GM21360 (cell line): ENCODE data around the gene ZNF853.
"Not testable (repeated sequence)": the region's sequence is repeated elsewhere in the genome, so short reads cannot be mapped to it uniquely, and the experiment has no call there.

Source experiments
- ATAC-seq: cut with Tn5 transposase; IDR thresholded peaks from one replicate; pipeline ENCODE4 v1.9.1; 2021; ENCODE audit warnings: mild to moderate bottlenecking, moderate library complexity; ENCODE audit not compliant: unreplicated experiment

Gene ZNF853

GRCh38 chr7:6614953-6615722, at the start of gene ZNF853:
ZNF853 (plus strand) TSS chr7:6615610; CDS start chr7:6616175, 565 bp downstream.
- no peak for ATAC-seq

GRCh38 chr7:6565655-6566054, 49.8 kb upstream of the ZNF853 start:
- no peak for ATAC-seq

- ATAC-seq = no peak
Measured at GRCh38 chr7:6567886-6568285, 47.5 kb upstream of the ZNF853 start.

GRCh38 chr7:6571160-6571779, 44.1 kb upstream of the ZNF853 start:
- no peak for ATAC-seq

- ATAC-seq = no peak
Measured at GRCh38 chr7:6575281-6576023, 40.0 kb upstream of the ZNF853 start.

- no peak for ATAC-seq
Measured at GRCh38 chr7:6576024-6576866, 39.2 kb upstream of the ZNF853 start.

GRCh38 chr7:6576867-6577368, 38.5 kb upstream of the ZNF853 start:
- ATAC-seq = not testable (repeated sequence)

- peak; percentile 95 for ATAC-seq
Measured at GRCh38 chr7:6577369-6578113, 37.9 kb upstream of the ZNF853 start, which contains the start of gene ZDHHC4. ZDHHC4 (plus strand) TSS chr7:6577454; CDS start chr7:6580562, 3,108 bp downstream.

GRCh38 chr7:6578114-6579084, 37.0 kb upstream of the ZNF853 start:
- ATAC-seq = no peak

- ATAC-seq = no peak
Measured at GRCh38 chr7:6579446-6579845, 36.0 kb upstream of the ZNF853 start.

- not testable (repeated sequence) for ATAC-seq
Measured at GRCh38 chr7:6585746-6586432, 29.5 kb upstream of the ZNF853 start.

GRCh38 chr7:6588566-6588965, 26.8 kb upstream of the ZNF853 start:
- no peak for ATAC-seq

GRCh38 chr7:6589151-6589828, 26.1 kb upstream of the ZNF853 start:
- no peak for ATAC-seq

GRCh38 chr7:6589829-6590644, 25.4 kb upstream of the ZNF853 start, which contains the start of gene INTS15:
INTS15 (plus strand) TSS chr7:6590021; CDS start chr7:6590284, 263 bp downstream.
- peak; percentile 80 for ATAC-seq

- ATAC-seq = no peak
Measured at GRCh38 chr7:6590645-6591110, 24.7 kb upstream of the ZNF853 start.

GRCh38 chr7:6600093-6600492, 15.3 kb upstream of the ZNF853 start:
- ATAC-seq = no peak
